ENCODE results near the gene FTCDNL1. TPM values are rescaled to one million over a fixed set of nuclear protein-coding genes. Genes with fewer than 3 reads are reported as not detected.

Gene FTCDNL1
- total RNA-seq, 4 donors from 2014 or later = 2.2 to 8.9 (median 3.6) TPM

DNA sequence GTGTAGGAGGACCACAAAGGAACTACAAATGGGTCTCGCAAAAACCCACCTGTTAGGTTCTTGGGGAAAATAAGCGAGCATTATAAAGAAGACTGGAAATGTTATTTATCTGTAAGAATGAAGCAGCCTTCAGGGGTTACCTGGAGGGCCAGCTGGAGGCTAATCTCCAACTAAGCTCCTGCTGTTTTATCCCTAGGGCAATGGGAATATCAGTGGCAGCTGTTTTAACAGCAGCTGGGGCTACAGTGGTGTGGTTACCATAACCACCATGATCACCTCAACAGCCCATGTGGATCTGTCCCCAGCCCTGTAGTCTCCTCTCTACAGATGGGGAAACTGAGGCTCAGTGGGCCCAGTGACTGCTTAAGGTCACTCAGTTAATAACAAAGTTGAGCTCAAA, 108.1 kb downstream of the FTCDNL1 start:
- TF ChIP-seq, protein P1, sequence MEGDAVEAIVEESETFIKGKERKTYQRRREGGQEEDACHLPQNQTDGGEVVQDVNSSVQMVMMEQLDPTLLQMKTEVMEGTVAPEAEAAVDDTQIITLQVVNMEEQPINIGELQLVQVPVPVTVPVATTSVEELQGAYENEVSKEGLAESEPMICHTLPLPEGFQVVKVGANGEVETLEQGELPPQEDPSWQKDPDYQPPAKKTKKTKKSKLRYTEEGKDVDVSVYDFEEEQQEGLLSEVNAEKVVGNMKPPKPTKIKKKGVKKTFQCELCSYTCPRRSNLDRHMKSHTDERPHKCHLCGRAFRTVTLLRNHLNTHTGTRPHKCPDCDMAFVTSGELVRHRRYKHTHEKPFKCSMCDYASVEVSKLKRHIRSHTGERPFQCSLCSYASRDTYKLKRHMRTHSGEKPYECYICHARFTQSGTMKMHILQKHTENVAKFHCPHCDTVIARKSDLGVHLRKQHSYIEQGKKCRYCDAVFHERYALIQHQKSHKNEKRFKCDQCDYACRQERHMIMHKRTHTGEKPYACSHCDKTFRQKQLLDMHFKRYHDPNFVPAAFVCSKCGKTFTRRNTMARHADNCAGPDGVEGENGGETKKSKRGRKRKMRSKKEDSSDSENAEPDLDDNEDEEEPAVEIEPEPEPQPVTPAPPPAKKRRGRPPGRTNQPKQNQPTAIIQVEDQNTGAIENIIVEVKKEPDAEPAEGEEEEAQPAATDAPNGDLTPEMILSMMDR (IDR thresholded peaks at IDR 0.05; ENCODE audit: low read depth) = no peak

DNA sequence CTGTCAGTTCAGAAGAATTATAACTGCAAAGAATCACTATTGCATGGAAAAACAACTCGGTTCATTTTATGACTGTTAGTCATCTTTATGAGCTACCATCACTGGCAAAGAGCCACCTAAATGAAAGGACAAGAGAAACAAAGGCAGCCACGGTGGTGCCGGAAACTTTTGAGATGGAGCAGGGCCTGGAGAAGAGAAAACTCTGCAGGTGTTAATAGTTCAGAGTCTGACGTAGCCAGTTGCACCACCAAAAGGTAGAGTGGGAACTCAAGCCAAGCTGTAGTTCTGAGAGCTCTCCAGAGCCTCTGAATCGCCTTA, 110.9 kb downstream of the FTCDNL1 start:
- TF ChIP-seq, protein P1 (IDR thresholded peaks at IDR 0.05; ENCODE audit: low read depth) = no peak

DNA sequence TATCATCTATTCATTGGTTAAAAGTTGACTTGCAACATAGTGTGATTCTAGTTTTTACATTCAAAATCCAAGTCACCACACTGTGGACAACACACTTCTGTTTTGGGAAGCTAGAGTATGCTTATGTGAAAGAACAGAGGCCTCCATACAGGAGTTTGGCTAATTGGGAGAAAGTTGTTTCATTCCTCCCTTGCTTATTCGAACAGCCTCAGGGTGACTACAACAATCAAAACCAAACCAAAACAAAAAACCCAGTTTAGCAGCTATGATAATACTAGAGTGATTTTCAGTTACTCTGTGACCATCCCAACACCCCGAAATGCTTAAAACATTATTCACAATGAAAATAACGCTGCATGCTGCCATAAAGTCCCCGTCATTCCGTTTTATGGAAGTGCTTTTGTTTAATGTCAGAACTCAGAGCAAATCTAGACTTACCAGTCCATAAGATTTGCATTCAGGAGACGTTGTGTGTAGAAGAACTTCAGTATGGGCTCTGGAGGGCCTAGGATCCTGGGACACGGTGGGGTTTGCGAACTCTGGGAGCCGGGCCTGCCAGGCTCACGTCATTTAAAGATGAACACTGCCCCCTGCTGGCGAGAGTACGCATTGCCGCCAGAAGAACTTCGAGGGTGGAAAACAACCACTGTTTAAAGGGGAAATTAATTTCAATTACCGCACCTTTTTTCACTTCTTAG, 111.4 kb downstream of the FTCDNL1 start:
- TF ChIP-seq, protein P1 (IDR thresholded peaks at IDR 0.05; ENCODE audit: low read depth) = no peak

DNA sequence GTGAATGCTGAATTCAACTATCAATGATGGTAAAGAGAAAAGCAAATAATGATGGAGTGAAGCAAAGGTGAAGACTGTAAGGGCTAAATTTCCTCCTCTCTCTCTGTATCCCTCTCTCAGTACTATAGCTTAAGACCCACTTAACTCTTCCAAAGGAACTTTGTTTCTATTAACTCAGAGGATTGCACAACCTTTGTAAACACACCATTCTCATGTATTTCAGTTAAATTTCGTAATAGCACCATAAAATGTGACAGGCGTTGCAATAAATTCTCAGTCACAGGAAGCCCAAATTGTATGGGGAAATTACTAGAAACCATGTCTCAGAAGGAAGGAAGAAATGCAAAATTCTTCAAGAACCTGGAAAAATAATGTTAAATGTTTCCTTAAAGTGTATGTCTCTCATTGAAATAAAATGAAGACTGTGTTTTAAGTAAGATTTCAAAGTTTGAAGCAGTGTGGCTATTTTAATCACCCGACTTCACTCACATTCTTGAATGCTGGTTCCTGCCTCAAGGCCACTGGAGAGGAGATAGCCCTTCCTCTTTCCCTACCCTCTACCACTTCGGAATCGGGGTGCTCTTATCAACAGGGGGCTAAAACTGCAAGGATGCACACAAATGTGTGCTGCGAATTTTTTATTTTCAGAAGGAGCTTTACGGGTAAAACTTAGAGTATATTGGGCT, 112.1 kb downstream of the FTCDNL1 start:
- TF ChIP-seq, protein P1 (IDR thresholded peaks at IDR 0.05; ENCODE audit: low read depth) = no peak

DNA sequence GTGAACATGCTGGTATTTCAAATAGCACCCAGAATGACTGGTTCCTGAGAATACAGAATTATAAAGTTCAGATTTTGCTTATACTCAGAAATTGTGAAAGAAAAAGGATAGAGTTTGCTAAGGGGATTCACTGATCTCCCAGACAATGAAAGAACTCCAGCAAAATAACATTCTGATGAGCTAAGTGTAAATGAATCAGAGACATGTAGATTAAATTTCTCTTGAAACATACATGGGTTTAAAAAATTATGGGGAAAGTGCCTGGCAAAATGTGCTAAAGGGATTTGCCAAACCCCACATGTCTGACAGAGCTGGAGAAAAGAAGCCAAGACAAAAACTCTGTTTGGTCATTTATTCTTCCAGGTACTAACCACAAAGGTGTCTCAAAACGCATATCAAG, 116.3 kb downstream of the FTCDNL1 start:
- TF ChIP-seq, protein P1 (IDR thresholded peaks at IDR 0.05; ENCODE audit: low read depth) = no peak

DNA sequence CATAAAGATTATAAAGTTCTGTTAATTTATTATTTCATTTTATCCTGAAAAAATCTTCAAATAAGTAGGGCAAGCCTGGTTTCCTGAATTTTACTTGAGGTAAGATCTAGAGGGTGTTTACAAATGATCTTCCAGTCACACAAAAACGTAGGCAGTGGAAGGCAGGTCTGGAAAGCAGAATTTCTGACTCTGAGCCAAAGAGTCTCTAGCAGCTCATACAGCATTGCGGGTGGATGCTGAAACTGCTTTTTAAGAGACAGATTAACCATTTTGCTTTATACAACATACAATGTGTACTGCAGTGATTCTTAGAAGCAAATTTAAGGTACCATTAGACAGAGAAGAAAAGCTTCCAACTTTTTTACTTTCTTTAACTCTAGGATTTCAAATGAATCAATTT, 117.0 kb downstream of the FTCDNL1 start:
- TF ChIP-seq, protein P1 (IDR thresholded peaks at IDR 0.05; ENCODE audit: low read depth) = no peak

DNA sequence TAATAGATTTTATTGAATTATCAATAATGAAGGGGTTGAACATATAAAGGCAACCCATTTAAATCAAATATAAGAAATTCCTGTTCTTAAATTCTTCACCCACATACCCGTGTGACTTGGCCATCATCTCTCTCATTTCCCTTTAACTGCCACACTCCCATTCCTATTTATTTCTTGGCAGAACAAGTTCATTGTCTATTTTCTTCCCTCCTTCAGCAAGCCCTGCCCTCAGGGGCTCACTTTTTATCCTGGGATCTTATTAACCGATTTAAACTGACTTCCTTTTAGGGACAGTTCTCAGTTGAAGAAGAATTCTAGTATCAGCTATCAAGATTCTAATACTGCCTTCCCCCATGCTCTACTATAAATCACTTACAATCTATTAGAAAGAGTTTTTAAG, 123.2 kb downstream of the FTCDNL1 start:
- TF ChIP-seq, protein P1 (IDR thresholded peaks at IDR 0.05; ENCODE audit: low read depth) = no peak

Data from subcutaneous adipose tissue (tissue), 4 donors.